Brain microvascular endothelial cell (primary cell): ENCODE measurements around the gene SAMD14.

Source experiments
- DNase-seq: peaks from one replicate; pipeline ENCODE4 v3.0.0-alpha.2; 2020
- H3K27ac ChIP-seq: fragments of 250-450 bp; sonication (Bioruptor Pico); 2 replicates; pipeline ENCODE4 v1.5.1; 2020; ENCODE audit warnings: mild to moderate bottlenecking, moderate library complexity
- H3K27me3 ChIP-seq: fragments of 250-450 bp; sonication (Bioruptor Pico); replicated peaks from 2 replicates; pipeline ENCODE4 v1.5.1; 2020; ENCODE audit warnings: mild to moderate bottlenecking
- H3K36me3 ChIP-seq: fragments of 250-450 bp; sonication (Bioruptor Pico); replicated peaks from 2 replicates; pipeline ENCODE4 v1.5.1; 2020; ENCODE audit warnings: mild to moderate bottlenecking
- H3K4me3 ChIP-seq: 2 replicates; pipeline ENCODE4 v1.5.1; 2011; ENCODE audit warnings: low read depth, mild to moderate bottlenecking, control low read depth, low read length, moderate library complexity
- CTCF ChIP-seq: IDR thresholded peaks from 2 replicates; pipeline ENCODE4 v1.5.1; 2011; ENCODE audit warnings: low read depth, mild to moderate bottlenecking, moderate library complexity, low read length, control low read depth, inconsistent platforms; ENCODE audit errors: missing control alignments
- in situ Hi-C: cut with HindIII; loops from 2 replicates; pipeline ENCODE4 v1.10.0; 2017; ENCODE audit warnings: low sequenced_read_pairs, low pct_ligation_motif_present

SAMD14 gene

GRCh38 chr17:50097455-50097854, 32.5 kb downstream of the SAMD14 start:
- Histone ChIP-seq H3K36me3 (no peaks in the 10 kb centered on the region), H3K27ac (no peak overlapping the region), H3K27me3 (no peaks in the 10 kb centered on the region), H3K4me3 (no peak overlapping the region)
- no peak for DNase-seq
- TF ChIP-seq CTCF, result no peak
- in situ Hi-C loops, result no loop called here

GRCh38 chr17:50096758-50097157, 33.2 kb downstream of the SAMD14 start:
- no peak for DNase-seq
- Histone ChIP-seq H3K27me3 (no peaks in the 10 kb centered on the region), H3K27ac (no peak overlapping the region), H3K4me3 (no peak overlapping the region), H3K36me3 (peaks cover 1% of the 10 kb centered on the region)
- in situ Hi-C loops, result no loop called here
- no peak for TF ChIP-seq CTCF

- no peaks in the 10 kb centered on the region for H3K27me3 ChIP-seq
- in situ Hi-C loops, result no loop called here
- DNase-seq, result no peak
- H3K4me3 ChIP-seq, result peak overlapping the region; percentile 86
- no peak overlapping the region for H3K27ac ChIP-seq
- no peak for TF ChIP-seq CTCF
- H3K36me3 ChIP-seq, result peaks cover 8% of the 10 kb centered on the region
Observed at GRCh38 chr17:50096092-50096491, 33.9 kb downstream of the SAMD14 start.

- peaks cover 12% of the 10 kb centered on the region for H3K36me3 ChIP-seq
- in situ Hi-C loops, result no loop called here
- no peak for TF ChIP-seq CTCF
- H3K4me3 ChIP-seq, result peak overlapping the region; percentile 86
- no peak overlapping the region for H3K27ac ChIP-seq
- H3K27me3 ChIP-seq, result no peaks in the 10 kb centered on the region
- DNase-seq, result no peak
Observed at GRCh38 chr17:50095626-50096037, 34.3 kb downstream of the SAMD14 start.

- Histone ChIP-seq H3K36me3 (peaks cover 19% of the 10 kb centered on the region), H3K4me3 (peak within 1 kb of the TSS; percentile 86), H3K27me3 (no peaks in the 10 kb centered on the region), H3K27ac (no peak within 1 kb of the TSS)
- in situ Hi-C loops, result no loop called here
- DNase-seq, result peak; percentile 92
- TF ChIP-seq CTCF, result no peak
Observed at GRCh38 chr17:50094753-50095619, 35.0 kb downstream of the SAMD14 start, which contains the start of gene PDK2. Gene PDK2, plus strand, starts transcription at chr17:50095351. Its CDS starts 85 bp downstream, at chr17:50095436.

GRCh38 chr17:50094243-50094752, 35.7 kb downstream of the SAMD14 start:
- Histone ChIP-seq H3K36me3 (peaks cover 26% of the 10 kb centered on the region), H3K27ac (no peak overlapping the region), H3K27me3 (no peaks in the 10 kb centered on the region), H3K4me3 (peak overlapping the region; percentile 86)
- TF ChIP-seq CTCF, result peak; percentile 85
- in situ Hi-C loops, result no loop called here
- peak; percentile 83 for DNase-seq
